Ecto neural progenitor cell (in vitro differentiated cells): ENCODE data around the gene ABCC5.
"Not testable (repeated sequence)": the region's sequence is repeated elsewhere in the genome, so short reads cannot be mapped to it uniquely, and the experiment has no call there.

ENCODE experiments used
- DNase-seq: peaks from one replicate; pipeline ENCODE4 v3.0.0-alpha.2; 2018; ENCODE audit warnings: low spot score

The ABCC5 gene

DNA sequence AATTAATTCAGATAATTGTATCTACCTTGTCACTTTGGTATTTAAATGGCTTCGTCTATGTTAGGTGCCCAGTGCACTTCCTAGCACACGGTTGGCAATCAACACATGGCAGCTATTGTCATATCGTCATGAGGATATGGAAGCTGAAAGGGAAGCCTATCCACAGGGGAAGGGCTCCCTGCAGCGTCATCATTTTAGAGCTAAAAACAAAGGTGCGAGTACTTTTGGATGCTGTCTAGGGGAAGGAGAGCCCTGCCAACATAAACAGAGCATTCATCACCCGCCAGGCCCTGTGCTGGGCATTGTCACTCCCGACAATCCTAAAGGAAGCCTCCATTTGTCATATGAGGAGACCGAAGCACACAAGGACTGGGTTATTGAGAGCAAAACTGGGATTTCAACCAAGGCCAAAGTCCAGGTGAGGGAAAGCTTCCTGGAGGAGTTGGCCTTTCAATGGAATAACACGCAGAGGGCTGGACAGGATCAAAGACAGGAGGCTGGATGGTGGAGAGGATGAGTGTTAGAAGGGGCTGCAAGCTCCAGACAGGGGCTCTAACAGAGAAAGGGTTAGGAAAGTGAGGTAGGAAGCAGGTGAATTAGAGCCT lies 125.0 kb downstream of the ABCC5 start:
- DNase-seq = no peak

- DNase-seq = no peak
Measured at GRCh38 chr3:183885766-183886165, 131.9 kb downstream of the ABCC5 start.

GRCh38 chr3:183884427-183885296 lies 133.0 kb downstream of the ABCC5 start, which contains the start of gene PARL:
PARL (minus strand) TSS chr3:183884880; CDS start chr3:183884846, 34 bp downstream.
- peak; percentile 97 for DNase-seq

- DNase-seq = no peak
Measured at GRCh38 chr3:183884097-183884426, 133.6 kb downstream of the ABCC5 start.

GRCh38 chr3:183883291-183884096 lies 134.2 kb downstream of the ABCC5 start:
- no peak for DNase-seq

DNA sequence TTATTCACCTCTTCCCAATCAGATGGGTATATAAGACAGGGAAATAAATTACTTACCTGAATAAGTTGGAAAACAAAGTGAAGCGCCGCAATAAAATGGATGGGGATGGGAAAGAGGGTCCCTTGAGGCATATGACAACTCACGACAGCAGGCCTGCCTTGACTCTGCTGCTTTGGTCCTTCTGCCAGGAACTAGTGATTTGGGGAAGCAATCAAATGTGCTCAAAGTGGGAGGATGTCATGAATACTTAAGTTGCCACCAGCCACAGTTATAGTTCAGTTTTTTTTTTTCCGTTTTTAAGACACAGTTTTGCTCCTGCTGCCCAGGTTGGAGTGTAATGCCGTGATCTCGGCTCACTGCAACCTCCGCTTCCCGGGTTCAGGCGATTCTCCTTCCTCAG lies 137.6 kb downstream of the ABCC5 start:
- DNase-seq = no peak

GRCh38 chr3:183879243-183879642 lies 138.4 kb downstream of the ABCC5 start:
- DNase-seq = no peak

GRCh38 chr3:183878071-183878470 lies 139.6 kb downstream of the ABCC5 start:
- no peak for DNase-seq

DNA sequence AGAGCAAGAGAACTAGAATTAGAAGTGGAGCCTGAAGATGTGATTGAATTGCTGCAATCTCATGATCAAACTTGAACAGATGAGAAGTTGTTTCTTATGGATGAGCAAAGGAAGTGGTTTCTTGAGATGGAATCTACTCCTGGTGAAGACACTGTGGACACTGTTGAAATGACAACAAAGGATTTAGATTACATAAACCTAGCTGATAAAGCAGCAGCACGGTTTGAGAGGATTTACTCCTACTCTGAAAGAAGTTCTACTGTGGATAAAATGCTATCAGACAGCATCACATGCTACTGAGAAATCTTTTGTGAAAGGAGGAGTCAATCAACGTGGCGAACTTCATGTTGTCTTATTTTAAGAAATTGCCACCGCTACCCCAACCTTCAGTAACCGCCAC lies 140.5 kb downstream of the ABCC5 start:
- DNase-seq = not testable (repeated sequence)

DNA sequence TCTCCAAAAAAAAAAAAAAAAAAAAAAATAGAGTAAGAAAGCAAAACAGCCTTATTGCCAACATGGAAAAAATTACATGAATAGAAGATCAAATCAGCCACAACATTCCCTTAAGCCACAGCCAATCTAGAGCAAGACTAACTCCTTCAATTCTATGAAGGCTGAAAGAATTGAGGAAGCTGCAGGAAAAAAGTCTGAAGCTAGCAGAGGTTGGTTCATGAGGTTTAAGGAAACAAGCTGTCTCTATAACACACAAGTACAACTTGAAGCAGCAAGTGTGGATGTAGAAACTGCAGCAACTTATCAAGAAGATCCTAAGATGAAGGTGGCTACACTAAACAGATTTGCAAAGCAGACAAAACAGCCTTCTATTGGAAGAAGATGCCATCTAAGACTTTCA lies 142.3 kb downstream of the ABCC5 start:
- DNase-seq = no peak

GRCh38 chr3:183873914-183874313 lies 143.8 kb downstream of the ABCC5 start:
- no peak for DNase-seq

GRCh38 chr3:183871541-183871940 lies 146.1 kb downstream of the ABCC5 start:
- no peak for DNase-seq

GRCh38 chr3:183870563-183870962 lies 147.1 kb downstream of the ABCC5 start:
- no peak for DNase-seq
